Mucosa of descending colon (tissue), 3 donors: ENCODE results near the gene ANKRD11. TPM values are rescaled to one million over a fixed set of nuclear protein-coding genes. Genes with fewer than 3 reads are reported as not detected.
A peak's percentile ranks its signal among the peaks of the same experiment; 100 is the strongest.
"Not testable (repeated sequence)": the region's sequence is repeated elsewhere in the genome, so short reads cannot be mapped to it uniquely, and the experiment has no call there.

ENCODE experiments used
- ATAC-seq: fragments of 200-7000 bp; cut with Tn5 transposase; one replicate; pipeline ENCODE4 v1.9.1; 2020; ENCODE audit warnings: mild to moderate bottlenecking, moderate library complexity
- DNase-seq, 3 donors: peaks; one replicate each; pipeline ENCODE4 v3.0.0-alpha.2; 2020
- H3K36me3 ChIP-seq: fragments of 200-600 bp; one replicate; pipeline ENCODE4 v1.8.0; 2021; ENCODE audit warnings: low read depth, mild to moderate bottlenecking
- H3K4me1 ChIP-seq: fragments of 200-600 bp; one replicate; pipeline ENCODE4 v1.8.0; 2021; ENCODE audit warnings: low read depth, mild to moderate bottlenecking
- H3K4me3 ChIP-seq: fragments of 200-600 bp; one replicate; pipeline ENCODE4 v1.8.0; 2021; ENCODE audit warnings: mild to moderate bottlenecking
- H3K9me3 ChIP-seq: fragments of 200-600 bp; one replicate; pipeline ENCODE4 v1.8.0; 2021; ENCODE audit warnings: mild to moderate bottlenecking
- intact Hi-C, 2 donors: fragments of 100-400 bp; cut with DNase I in 1 of 2; cut with micrococcal nuclease in 1 of 2; formaldehyde crosslinking; loops; one replicate each; pipeline versions ENCODE4 v1.11.0 to v1.11.1; 2022; cut with DNase I, micrococcal nuclease
- total RNA-seq, 3 donors: library from RNA; stranded (reverse); fragmentation: NEBNext Ultra II Directional in 2 of 3; extraction: Animal tissue kit (Norgen Biotek cat#: 25700) in 2 of 3; gene quantifications; one replicate each; pipeline versions ENCODE4 v1.2.1 to v1.2.4, GENCODE V29; 2021 to 2023
- TF ChIP-seq, protein P1 (sequence below): fragments of 200-600 bp; IDR thresholded peaks from one replicate; pipeline ENCODE4 v1.8.0; 2022; ENCODE audit warnings: antibody characterized with exemption, mild to moderate bottlenecking
- donor health status: DM: no; HTN: no; CAD: no; lungs with moderate emphysema.
- donor health status: DM: no; HTN: no; CAD: no.
- donor health status: DM: no; HTN: yes; CAD: no.

ANKRD11 gene
- total RNA-seq, 3 donors from 2014 or later: 125 to 127 (median 127) TPM

DNA sequence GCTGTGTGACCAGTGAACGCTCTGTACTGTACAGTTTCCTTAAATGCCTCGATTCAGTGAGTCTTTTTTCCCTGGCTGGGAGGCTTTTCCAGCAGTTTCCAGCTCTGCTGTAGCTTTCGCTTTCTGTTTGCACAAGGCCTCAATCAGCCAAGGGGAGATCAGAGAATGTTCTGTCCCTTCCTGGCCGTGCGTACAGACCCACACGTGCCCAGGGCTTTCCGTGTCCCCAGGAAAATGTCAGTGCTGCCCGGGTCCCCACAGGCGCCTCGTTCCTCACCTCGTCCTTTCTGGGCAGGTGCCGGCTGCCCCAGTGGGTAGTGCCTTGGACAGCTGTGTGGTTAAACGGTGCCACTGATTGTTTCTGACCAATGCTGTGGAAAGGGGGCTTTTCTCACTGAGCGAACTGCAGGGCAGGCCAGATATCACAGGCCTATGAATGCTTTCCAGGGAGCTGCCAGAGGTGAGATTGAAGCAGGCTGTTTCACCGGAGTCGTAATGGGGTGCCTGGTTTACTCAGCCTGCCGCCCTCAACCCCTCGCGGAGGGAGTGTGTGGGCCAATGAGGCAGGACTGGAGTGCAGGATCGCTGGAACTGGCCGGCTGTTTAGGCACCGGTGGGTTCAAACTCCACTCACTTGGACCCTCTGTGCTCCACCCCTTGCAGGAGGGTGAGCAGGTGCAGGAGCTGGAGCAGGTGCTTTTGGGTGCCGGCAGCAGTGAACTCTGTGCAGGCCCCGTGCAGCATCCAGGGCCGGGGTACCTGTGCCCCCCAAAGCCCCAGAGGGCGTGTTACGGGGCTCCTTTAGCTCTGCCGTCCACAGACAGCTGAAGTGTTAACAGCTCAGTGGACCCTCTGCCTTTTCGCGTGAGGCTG, 228.4 kb downstream of the ANKRD11 start:
- Histone ChIP-seq H3K9me3 (no peaks in the 10 kb centered on the region), H3K4me3 (no peak overlapping the region), H3K36me3 (no peaks in the 10 kb centered on the region), H3K4me1 (peaks cover 9% of the 10 kb centered on the region)
- DNase-seq (no peak), ATAC-seq (peak; percentile 29)
- intact Hi-C loops: no loop called here
- TF ChIP-seq, protein P1, sequence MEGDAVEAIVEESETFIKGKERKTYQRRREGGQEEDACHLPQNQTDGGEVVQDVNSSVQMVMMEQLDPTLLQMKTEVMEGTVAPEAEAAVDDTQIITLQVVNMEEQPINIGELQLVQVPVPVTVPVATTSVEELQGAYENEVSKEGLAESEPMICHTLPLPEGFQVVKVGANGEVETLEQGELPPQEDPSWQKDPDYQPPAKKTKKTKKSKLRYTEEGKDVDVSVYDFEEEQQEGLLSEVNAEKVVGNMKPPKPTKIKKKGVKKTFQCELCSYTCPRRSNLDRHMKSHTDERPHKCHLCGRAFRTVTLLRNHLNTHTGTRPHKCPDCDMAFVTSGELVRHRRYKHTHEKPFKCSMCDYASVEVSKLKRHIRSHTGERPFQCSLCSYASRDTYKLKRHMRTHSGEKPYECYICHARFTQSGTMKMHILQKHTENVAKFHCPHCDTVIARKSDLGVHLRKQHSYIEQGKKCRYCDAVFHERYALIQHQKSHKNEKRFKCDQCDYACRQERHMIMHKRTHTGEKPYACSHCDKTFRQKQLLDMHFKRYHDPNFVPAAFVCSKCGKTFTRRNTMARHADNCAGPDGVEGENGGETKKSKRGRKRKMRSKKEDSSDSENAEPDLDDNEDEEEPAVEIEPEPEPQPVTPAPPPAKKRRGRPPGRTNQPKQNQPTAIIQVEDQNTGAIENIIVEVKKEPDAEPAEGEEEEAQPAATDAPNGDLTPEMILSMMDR: no peak

DNA sequence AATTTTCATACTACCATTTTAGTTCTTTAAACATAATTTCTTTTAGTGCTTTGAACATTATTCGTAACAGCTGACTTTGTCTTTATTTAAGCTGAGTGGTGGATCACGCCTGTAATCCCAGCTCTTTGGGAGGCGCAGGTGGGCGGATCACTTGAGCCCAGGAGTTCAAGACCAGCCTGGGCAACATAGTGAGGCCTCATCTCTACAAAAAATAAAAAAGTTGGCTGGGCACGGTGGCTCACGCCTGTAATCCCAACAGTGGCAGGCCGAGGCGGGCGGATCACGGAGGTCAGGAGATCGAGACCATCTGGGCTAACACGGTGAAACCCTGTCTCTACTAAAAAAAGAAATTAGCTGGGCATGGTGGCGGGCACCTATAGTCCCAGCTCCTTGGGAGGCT, 230.5 kb downstream of the ANKRD11 start:
- intact Hi-C loops, H3K9me3 ChIP-seq, H3K4me3 ChIP-seq, ATAC-seq, H3K36me3 ChIP-seq, DNase-seq: not testable (repeated sequence)
- H3K4me1 ChIP-seq: peaks cover 16% of the 10 kb centered on the region

DNA sequence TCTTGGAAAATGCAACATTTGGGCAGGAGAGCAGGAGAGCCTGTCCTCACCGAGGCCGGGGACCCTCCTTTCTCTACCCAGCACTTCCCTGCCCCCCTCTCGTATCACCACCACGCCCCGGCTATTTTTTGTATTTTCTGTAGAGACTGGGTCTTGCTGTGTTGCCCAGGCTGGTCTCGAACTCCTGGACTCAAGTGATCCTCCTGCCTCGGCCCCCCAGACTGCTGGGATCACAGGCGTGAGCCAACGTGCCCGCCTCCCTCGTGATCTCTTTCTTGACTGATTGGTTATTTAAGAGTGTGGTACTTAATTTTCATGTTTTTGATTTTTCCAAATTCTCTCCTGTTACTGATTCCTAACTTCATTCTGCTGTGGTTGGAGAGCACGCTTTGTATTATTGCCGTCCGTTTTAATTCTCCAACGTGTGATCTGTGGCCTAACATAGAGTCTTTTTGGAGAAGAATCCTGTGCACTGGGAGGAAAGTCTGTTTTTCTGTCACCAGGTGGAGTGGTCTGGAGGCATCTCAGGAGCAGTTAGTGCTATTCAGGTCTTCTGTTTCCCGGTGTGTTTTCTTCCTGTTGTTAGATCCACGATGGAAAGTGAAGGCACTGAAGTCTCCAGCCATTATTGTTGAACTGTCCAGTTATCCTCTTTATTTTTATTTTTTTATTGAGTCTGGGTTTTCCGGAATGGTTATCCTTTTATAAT, 232.4 kb downstream of the ANKRD11 start:
- intact Hi-C loops: no loop called here
- ATAC-seq: no peak
- Histone ChIP-seq H3K9me3 (no peaks in the 10 kb centered on the region), H3K36me3 (no peaks in the 10 kb centered on the region), H3K4me1 (peaks cover 16% of the 10 kb centered on the region), H3K4me3 (no peak overlapping the region)
- TF ChIP-seq, protein P1: no peak
- no peak for DNase-seq

DNA sequence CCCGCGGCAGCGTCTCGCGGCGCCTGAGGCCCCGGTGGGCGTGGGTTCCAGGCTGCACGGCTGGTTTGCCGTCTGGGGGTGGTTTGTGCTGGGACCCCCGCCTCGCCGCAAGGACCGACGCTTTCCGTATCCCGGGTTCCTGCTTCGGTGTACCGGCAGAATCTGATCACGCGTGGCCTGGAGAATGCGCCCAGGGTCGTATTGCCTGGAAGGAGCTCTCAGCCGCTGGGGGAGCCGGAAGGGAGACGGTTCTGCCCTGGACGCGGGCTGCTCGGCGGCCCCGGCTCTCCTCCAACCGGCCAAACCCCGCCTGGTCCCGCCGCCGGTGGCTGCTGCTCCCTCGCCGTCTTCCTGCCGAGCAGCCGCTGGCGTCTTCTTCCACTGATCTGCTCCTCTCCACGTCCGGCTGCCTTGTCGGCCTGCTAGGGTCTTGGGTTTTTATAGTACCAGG, 233.1 kb downstream of the ANKRD11 start:
- peak; percentile 55 for ATAC-seq
- intact Hi-C loops: no loop called here
- TF ChIP-seq, protein P1: no peak
- no peak overlapping the region for H3K4me3 ChIP-seq
- H3K9me3 ChIP-seq: no peaks in the 10 kb centered on the region
- peaks cover 16% of the 10 kb centered on the region for H3K4me1 ChIP-seq
- no peaks in the 10 kb centered on the region for H3K36me3 ChIP-seq
- no peak for DNase-seq

DNA sequence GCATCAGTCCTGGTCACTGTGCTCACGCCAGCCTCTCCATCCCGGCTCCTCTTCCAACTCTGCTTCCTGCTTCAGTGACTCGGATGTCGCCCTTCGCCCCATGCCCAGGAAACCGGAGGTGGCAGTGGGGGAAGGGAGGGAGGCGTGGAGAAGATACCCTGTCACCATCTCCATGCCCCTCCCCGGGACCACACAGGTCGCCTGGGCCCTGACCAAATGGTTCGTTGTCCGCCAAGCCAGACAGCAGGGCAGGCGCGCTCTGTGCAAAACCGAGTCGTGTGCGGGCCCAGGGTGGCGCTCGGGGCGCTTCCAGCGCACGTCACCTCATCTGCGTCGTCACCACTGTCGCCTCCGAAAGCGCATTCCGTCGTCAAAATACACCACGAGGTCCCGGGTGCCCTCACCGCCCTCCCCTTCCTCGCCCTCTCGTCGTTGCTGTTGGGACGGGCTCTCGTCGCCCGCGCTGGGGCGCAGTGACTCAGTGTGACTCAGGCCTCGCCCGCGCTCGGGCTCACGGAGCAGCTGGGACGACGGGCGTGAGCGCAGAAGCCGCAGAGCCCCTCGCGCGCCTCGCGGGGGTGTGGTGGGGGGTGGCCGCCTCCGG, 233.6 kb downstream of the ANKRD11 start:
- Histone ChIP-seq H3K36me3 (no peaks in the 10 kb centered on the region), H3K9me3 (no peaks in the 10 kb centered on the region), H3K4me1 (peaks cover 16% of the 10 kb centered on the region), H3K4me3 (no peak overlapping the region)
- DNase-seq (peak; percentile 59 to 80 (median 72)), ATAC-seq (peak; percentile 93)
- intact Hi-C loops: no loop called here
- TF ChIP-seq, protein P1: no peak
